ENCODE data around the gene CCDC169. TPM values are rescaled to one million over a fixed set of nuclear protein-coding genes. Genes with fewer than 3 reads are reported as not detected.

Gene CCDC169
- total RNA-seq, 2 experiments from 2014 or later = not detected

DNA sequence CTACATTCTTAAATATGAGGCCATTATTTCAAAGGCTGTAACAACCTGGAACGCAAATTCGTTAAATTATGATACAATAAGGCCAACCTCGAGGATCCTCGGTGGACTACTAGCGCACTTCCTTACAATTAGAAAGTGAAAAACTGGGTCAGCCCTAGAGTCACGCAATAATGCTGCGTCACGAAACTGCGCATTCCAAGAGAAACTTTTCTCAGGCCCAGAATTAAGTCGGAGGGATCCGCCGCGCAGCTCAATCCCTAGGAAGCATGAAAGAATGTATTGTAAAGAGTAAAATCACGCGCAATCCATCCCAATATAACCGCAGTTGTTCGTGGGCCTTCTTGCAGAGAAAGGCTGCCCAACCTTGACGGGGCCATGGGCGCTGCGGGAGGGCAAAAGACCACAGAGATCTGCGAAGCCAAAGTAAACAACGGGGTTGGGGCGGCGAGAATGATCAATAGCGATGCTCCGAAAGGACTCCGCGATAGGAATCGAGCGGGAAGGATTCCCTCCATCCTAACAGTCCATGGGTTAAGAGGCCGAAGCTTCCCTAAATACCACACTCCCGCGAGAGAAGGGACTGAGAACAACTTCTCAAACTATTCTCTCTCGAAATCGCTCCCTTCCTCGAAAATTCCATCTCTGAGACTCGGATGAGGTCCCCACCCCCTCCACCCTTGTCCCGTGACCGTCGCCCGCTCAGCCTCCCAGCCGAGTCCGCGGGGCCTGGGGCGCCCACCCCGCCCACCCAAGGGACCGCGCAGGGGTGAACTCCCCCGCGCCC, 48.0 kb upstream of the CCDC169 start:
- Mint-ChIP-seq H3K4me1 (ENCODE audit: low read depth) (peaks cover 48% of the 10 kb centered on the region), H3K36me3 (ENCODE audit: low read depth) (peaks cover 18% of the 10 kb centered on the region), H3K4me3 (peak overlapping the region; percentile 99), H3K27ac (peak overlapping the region; percentile 100), H3K9me3 (no peaks in the 10 kb centered on the region), H3K27me3 (peaks cover 18% of the 10 kb centered on the region)
- H3K9me3 ChIP-seq (ENCODE audit: control insufficient read depth in 1 of 2, insufficient read depth in 1 of 2, low read length in 2 of 2) = no peaks in the 10 kb centered on the region
- H3K36me3 ChIP-seq (ENCODE audit: insufficient read depth, low read length) = no peaks in the 10 kb centered on the region
- TF ChIP-seq, protein P1, sequence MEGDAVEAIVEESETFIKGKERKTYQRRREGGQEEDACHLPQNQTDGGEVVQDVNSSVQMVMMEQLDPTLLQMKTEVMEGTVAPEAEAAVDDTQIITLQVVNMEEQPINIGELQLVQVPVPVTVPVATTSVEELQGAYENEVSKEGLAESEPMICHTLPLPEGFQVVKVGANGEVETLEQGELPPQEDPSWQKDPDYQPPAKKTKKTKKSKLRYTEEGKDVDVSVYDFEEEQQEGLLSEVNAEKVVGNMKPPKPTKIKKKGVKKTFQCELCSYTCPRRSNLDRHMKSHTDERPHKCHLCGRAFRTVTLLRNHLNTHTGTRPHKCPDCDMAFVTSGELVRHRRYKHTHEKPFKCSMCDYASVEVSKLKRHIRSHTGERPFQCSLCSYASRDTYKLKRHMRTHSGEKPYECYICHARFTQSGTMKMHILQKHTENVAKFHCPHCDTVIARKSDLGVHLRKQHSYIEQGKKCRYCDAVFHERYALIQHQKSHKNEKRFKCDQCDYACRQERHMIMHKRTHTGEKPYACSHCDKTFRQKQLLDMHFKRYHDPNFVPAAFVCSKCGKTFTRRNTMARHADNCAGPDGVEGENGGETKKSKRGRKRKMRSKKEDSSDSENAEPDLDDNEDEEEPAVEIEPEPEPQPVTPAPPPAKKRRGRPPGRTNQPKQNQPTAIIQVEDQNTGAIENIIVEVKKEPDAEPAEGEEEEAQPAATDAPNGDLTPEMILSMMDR (IDR thresholded peaks at IDR 0.05) = no peak
- intact Hi-C loops (cut with DNase I, micrococcal nuclease) = loop anchor here (1.0 to 10.0 kb wide), 7 partner anchors 391 to 2002 kb away; partner anchors contain the start of genes RFXAP (in 2 of the 2), ALG5 (in 1 of the 2), EXOSC8 (in 1 of the 2) and UFM1 (in 1 of the 2)
- H3K27ac ChIP-seq (ENCODE audit: low read depth in 1 of 2, low read length in 2 of 2) = peak overlapping the region; percentile 77 to 96
- peak overlapping the region; percentile 84 for H3K4me3 ChIP-seq (ENCODE audit: low read length)
- DNase-seq (peak; percentile 4 to 83 (median 26)), ATAC-seq (ENCODE audit: poor library complexity) (peak; percentile 32)
- no peaks in the 10 kb centered on the region for H3K27me3 ChIP-seq (ENCODE audit: control insufficient read depth in 1 of 2, insufficient read depth in 2 of 2, low read length in 2 of 2)
- CTCF ChIA-PET = interaction anchor here (1.2 kb wide), 1 partner anchor 16 kb away, joined by 4 read pairs; no protein-coding TSS in a partner anchor
- H3K4me1 ChIP-seq (ENCODE audit: insufficient read depth, low read length) = peaks cover 20% of the 10 kb centered on the region
- POLR2A ChIA-PET = interaction anchor here (0.6 to 1.8 kb wide), 5 partner anchors 23 to 655 kb away, joined by 3 to 12 read pairs (median 4); partner anchors contain the start of genes ALG5 and EXOSC8

DNA sequence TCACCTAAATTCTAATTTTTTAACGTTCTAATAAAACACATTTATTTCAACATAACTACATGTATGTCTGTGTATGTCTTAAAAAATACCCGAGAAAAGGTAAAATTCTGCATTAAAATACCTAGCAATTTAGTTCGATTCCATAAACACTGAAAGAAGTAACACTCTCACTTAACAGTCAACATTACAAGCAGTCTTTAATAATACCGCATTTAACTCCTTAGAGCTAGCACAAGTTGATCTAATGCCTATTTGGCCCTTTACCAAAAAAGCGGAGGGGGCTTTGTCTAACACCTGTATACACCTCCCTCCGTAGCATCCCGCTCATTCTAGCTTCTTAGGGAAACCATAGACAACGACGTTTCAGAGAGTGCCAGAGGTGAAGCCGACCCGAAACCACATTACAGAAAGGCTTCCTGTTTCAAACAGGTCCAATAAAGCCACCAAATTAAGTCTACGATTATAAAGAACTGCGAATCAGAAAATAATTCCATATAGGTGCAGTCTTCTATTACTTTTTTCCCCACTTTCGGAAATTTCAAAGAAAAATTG, 47.3 kb upstream of the CCDC169 start:
- CTCF ChIA-PET = no interaction called here
- peaks cover 50% of the 10 kb centered on the region for H3K4me1 Mint-ChIP-seq (ENCODE audit: low read depth)
- H3K36me3 Mint-ChIP-seq (ENCODE audit: low read depth) = peaks cover 18% of the 10 kb centered on the region
- peak overlapping the region; percentile 84 for H3K4me3 ChIP-seq (ENCODE audit: low read length)
- peak overlapping the region; percentile 99 for H3K4me3 Mint-ChIP-seq
- POLR2A ChIA-PET = interaction anchor here (0.6 to 1.4 kb wide), 4 partner anchors 23 to 655 kb away, joined by 3 to 4 read pairs (median 3); partner anchors contain the start of gene EXOSC8
- TF ChIP-seq, protein P1 (IDR thresholded peaks at IDR 0.05) = no peak
- DNase-seq = peak in 7 of 14 experiments; percentile 2 to 69 (median 22)
- H3K9me3 ChIP-seq (ENCODE audit: control insufficient read depth in 1 of 2, insufficient read depth in 1 of 2, low read length in 2 of 2) = no peaks in the 10 kb centered on the region
- H3K4me1 ChIP-seq (ENCODE audit: insufficient read depth, low read length) = peaks cover 20% of the 10 kb centered on the region
- peak overlapping the region; percentile 10 to 96 for H3K27ac ChIP-seq (ENCODE audit: low read depth in 1 of 2, low read length in 2 of 2)
- no peaks in the 10 kb centered on the region for H3K27me3 ChIP-seq (ENCODE audit: control insufficient read depth in 1 of 2, insufficient read depth in 2 of 2, low read length in 2 of 2)
- no peaks in the 10 kb centered on the region for H3K9me3 Mint-ChIP-seq
- peaks cover 18% of the 10 kb centered on the region for H3K27me3 Mint-ChIP-seq
- ATAC-seq (ENCODE audit: poor library complexity) = peak; percentile 18
- no peaks in the 10 kb centered on the region for H3K36me3 ChIP-seq (ENCODE audit: insufficient read depth, low read length)
- intact Hi-C loops (cut with DNase I, micrococcal nuclease) = loop anchor here (5.0 to 10.0 kb wide), 5 partner anchors 472 to 2002 kb away; partner anchors contain the start of genes ALG5 (in 1 of the 2), EXOSC8 (in 1 of the 2), RFXAP (in 1 of the 2) and UFM1 (in 1 of the 2)
- peak overlapping the region; percentile 100 for H3K27ac Mint-ChIP-seq

DNA sequence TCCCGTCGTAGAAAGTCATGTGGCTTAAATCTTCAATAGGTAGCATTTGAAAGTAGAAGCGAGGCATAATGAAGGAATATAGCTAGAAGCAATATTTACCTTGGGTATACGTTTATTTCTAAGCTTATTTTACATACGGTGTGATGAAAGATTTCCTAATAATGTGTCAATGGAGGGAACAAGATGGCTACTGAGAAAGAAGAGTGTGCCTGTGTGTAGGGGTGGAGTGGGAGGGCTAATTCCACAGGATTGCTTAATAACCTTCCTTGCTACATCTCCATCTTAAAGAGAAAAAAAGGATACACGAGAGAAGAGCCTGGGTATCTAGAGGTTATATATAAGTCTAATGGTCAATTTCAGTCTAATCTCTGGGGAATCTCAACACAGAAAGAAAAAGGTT, 46.6 kb upstream of the CCDC169 start:
- peak overlapping the region; percentile 76 for H3K27ac Mint-ChIP-seq
- no peaks in the 10 kb centered on the region for H3K9me3 ChIP-seq (ENCODE audit: control insufficient read depth in 1 of 2, insufficient read depth in 1 of 2, low read length in 2 of 2)
- peaks cover 55% of the 10 kb centered on the region for H3K4me1 Mint-ChIP-seq (ENCODE audit: low read depth)
- H3K4me1 ChIP-seq (ENCODE audit: insufficient read depth, low read length) = peaks cover 20% of the 10 kb centered on the region
- H3K27me3 Mint-ChIP-seq = peaks cover 18% of the 10 kb centered on the region
- ChIA-PET CTCF (no interaction called here), POLR2A (no interaction called here)
- intact Hi-C loops (cut with DNase I, micrococcal nuclease) = loop anchor here in 1 of 2 experiments (10.0 kb wide), 1 partner anchor 661 kb away; the partner anchor contains the start of gene EXOSC8
- ATAC-seq (ENCODE audit: poor library complexity) = no peak
- H3K4me3 Mint-ChIP-seq = peak overlapping the region; percentile 99
- no peak overlapping the region for H3K27ac ChIP-seq (ENCODE audit: low read depth in 1 of 2, low read length in 2 of 2)
- no peaks in the 10 kb centered on the region for H3K27me3 ChIP-seq (ENCODE audit: control insufficient read depth in 1 of 2, insufficient read depth in 2 of 2, low read length in 2 of 2)
- DNase-seq = peak in 2 of 14 experiments; percentile 18 to 20
- no peaks in the 10 kb centered on the region for H3K36me3 ChIP-seq (ENCODE audit: insufficient read depth, low read length)
- H3K9me3 Mint-ChIP-seq = no peaks in the 10 kb centered on the region
- no peak overlapping the region for H3K4me3 ChIP-seq (ENCODE audit: low read length)
- TF ChIP-seq, protein P1 (IDR thresholded peaks at IDR 0.05) = no peak
- H3K36me3 Mint-ChIP-seq (ENCODE audit: low read depth) = peaks cover 18% of the 10 kb centered on the region
